ENCODE data around the gene BTBD17.

BTBD17 gene

GRCh38 chr17:74334393-74335039 is 27.2 kb downstream of the BTBD17 start:
- DNase-seq, result peak; percentile 86

GRCh38 chr17:74332763-74333283 is 28.8 kb downstream of the BTBD17 start:
- peak; percentile 99 for DNase-seq

DNA sequence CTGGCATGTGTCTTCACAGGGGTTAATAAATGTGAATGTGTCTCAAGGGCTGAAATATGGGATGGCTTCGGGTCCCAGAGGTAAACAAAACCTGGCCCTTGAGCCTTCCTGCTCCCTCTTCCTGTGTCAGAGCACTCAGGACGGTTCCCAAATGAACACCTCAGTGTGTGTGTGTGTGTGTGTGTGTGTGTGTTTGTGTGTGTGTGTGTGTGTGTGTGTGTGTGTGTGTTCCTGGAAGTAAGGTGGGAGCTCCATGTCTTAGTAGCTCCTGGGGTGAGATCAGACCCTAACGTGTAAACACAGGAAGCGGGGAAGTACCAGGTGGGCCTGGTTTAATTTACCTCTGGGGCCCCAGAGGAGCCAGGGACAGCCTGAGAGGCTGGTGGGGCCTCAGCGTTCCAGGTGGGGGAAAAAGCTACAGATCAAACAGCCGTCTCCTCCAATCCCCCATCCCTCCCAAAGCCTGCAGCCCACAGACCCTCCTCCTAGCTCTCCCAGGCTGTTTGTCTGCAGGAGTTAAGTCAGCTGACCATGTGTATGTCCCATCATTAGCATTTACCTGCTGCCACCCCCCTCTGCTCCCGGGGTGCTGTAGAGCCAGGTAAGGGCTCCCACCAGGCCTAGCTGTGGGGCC is 29.5 kb downstream of the BTBD17 start:
- DNase-seq, result peak; percentile 92

DNA sequence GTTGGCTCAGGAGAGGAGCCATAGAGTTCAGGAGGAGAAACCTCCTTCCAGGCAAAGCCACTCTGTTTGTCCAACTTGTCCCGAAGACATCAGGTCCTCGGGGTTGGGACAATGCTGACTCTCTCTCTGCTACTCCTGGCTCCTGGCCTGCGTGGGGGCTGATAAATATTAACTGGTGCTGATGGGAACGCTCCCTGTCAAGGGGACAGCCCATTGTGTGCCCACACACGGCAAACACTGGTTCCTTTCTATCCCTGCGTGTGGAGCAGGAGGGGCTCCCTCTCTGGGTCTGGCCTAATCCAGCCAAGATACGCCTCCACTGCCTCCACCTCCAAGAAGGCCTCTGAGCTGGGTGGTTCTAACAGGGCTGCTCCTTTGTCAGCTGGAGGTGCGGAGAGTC is 31.2 kb downstream of the BTBD17 start:
- DNase-seq, result peak; percentile 64

DNA sequence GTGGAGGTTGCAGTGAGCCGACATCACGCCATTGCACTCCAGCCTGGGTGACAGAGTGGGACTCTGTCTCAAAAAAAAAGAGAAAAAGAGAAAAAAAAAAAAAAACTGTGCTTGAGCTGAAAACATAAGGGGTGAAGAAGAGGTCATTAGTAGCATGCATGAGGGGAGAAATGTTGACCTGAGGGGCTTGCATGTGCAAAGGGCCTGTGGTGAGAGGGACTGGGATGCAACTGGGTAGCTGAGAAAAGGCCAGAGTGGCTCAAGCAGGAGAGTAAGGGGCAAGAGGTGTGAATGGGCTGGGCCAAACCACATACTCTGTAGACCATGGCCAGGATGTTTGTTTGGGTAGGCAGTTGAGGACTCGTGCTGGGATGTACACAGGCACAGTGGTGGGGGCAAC is 32.3 kb downstream of the BTBD17 start:
- DNase-seq, result no peak

GRCh38 chr17:74328487-74328886 is 33.2 kb downstream of the BTBD17 start:
- peak; percentile 34 for DNase-seq

DNA sequence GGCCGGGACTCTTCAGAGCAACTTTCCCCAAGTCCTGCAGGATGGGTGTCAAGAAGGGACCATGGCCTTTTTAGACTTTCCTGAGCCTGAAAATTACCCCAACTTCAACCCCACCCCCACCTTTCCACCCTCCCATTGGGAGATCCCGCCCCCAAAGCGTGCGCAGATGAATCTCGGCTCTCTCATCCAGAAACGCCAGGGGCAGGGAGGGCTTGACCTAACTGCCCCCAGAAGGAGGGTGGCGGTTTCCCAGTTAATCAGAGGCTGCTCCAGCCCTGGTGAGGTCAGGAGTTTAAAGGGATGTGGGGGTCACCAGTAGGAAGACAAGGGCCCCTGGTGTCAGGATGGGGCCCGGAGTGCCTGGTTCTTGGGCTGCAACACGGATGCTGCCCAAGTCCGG is 35.2 kb downstream of the BTBD17 start:
- peak; percentile 63 for DNase-seq

DNA sequence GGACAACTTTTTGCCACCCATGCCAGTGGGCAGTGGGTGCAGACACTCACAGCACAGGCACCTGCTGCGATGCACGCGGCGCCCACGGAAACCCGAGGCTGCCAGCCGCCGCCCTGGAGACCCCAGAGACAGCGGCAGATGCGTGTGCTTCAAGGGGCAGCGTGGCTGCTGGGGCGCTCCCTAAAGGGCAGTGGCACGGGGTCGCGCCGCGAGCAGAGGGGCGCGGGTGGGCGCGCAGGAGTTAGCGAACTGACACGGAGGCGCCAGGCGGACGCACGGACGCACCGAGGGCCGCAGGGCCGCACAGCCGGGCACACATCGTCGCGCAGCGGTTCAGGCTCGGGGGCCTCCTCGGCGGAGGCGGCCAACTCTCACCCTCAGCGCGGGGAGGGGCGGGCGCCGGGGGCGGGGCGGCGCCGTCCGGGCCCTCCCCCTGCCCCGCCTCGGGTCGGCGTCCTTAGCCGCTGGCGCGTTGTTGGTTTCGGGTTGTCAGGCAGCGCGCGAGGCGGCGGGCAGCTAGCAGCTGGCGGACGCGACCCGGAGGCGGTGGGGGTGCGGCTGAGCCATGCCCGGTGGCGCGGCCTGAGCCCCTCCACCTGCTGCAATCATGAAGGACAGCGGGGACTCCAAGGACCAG is 35.8 kb downstream of the BTBD17 start, which contains the start of gene KIF19:
TSS of gene KIF19 (plus strand) at position 484 of the 637 bp plus-strand sequence. CDS start at position 608, 124 bp downstream.
- DNase-seq, result peak; percentile 92

- DNase-seq, result peak; percentile 38
Observed at GRCh38 chr17:74325376-74325742, 36.3 kb downstream of the BTBD17 start.

DNA sequence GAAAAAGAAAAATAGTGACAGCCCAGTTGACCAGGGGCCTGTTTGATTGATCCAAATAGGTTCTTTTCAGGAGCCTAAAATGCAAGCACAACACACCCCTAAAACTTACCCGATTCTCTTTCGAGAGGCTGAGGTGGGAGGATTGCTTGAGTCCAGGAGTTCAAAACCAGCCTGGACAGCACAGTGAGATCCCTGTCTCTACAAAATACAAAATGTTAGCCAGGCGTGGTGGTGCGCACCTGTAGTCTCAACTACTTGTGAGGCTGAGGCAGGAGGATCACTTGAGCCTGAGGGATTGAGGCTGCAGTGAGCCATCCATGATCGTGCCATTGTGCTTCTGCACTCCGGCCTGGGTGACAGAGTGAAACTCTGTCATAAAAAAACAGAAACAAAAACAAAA is 37.1 kb downstream of the BTBD17 start:
- no peak for DNase-seq

- no peak for DNase-seq
Observed at GRCh38 chr17:74318391-74318790, 43.3 kb downstream of the BTBD17 start.

GRCh38 chr17:74317071-74317470 is 44.6 kb downstream of the BTBD17 start:
- DNase-seq, result no peak

GRCh38 chr17:74316220-74316619 is 45.4 kb downstream of the BTBD17 start:
- DNase-seq, result no peak

- no peak for DNase-seq
Observed at GRCh38 chr17:74314877-74315276, 46.8 kb downstream of the BTBD17 start.

GRCh38 chr17:74309902-74310301 is 51.8 kb downstream of the BTBD17 start:
- no peak for DNase-seq

DNA sequence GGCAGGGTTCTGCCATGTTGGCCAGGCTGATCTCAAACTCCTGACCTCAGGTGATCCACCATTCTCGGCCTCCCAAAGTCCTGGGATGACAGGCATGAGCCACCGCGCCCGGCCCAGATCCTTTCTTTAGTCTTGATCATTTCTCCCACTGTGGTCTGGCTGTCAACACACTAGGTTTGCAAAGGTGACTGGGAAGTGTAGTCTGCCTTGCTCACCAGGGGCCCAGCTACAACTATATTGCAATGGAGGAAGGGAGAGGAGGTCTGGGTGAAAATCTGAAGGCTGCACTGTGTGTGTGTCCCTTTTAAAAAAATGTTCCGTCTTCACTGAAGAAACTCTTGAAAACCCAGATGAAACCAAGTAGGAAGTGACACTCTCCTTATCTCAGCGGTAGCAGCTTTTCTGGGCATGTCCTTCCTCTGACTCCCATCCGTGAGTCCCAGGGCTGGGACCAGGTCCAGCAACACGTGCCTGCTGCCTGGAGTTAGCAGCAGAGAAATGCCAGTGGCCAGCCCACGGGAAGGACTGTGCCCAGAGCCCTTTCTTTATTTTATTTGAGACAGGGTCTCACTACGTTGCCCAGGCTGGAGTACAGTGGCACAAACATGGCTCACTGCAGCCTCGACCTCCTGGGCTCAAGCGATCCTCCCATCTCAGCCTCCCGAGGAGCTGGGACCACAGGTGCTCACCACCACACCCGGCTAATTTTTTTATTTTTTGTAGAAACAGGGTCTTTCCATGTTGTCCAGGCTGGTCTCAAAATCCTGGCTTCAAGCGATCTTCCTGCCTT is 53.5 kb downstream of the BTBD17 start:
- no peak for DNase-seq

Measured in DMS53 (cell line).